HG03139 (cell line): Measurements from ENCODE around the gene TSPO.
A peak's percentile ranks its signal among the peaks of the same experiment; 100 is the strongest.

Source experiments
- ATAC-seq: cut with Tn5 transposase; IDR thresholded peaks from one replicate; pipeline ENCODE4 v1.9.1; 2021; ENCODE audit not compliant: unreplicated experiment

The TSPO gene

GRCh38 chr22:43174941-43175531 lies 23.7 kb downstream of the TSPO start:
- ATAC-seq = no peak

- no peak for ATAC-seq
Observed at GRCh38 chr22:43176090-43176489, 24.7 kb downstream of the TSPO start.

- no peak for ATAC-seq
Observed at GRCh38 chr22:43177479-43177878, 26.1 kb downstream of the TSPO start.

GRCh38 chr22:43179146-43179910 lies 28.0 kb downstream of the TSPO start:
- ATAC-seq = no peak

- ATAC-seq = no peak
Observed at GRCh38 chr22:43179911-43180195, 28.5 kb downstream of the TSPO start.

GRCh38 chr22:43180670-43181069 lies 29.3 kb downstream of the TSPO start:
- no peak for ATAC-seq

- ATAC-seq = no peak
Observed at GRCh38 chr22:43181321-43182076, 30.1 kb downstream of the TSPO start.

GRCh38 chr22:43182118-43182517 lies 30.8 kb downstream of the TSPO start:
- ATAC-seq = no peak

GRCh38 chr22:43182726-43183125 lies 31.4 kb downstream of the TSPO start:
- no peak for ATAC-seq

GRCh38 chr22:43183496-43184277 lies 32.3 kb downstream of the TSPO start:
- ATAC-seq = no peak

- no peak for ATAC-seq
Observed at GRCh38 chr22:43185860-43186261, 34.5 kb downstream of the TSPO start.

GRCh38 chr22:43186272-43187170 lies 35.2 kb downstream of the TSPO start, which contains the start of gene TTLL12:
TTLL12 (minus strand) TSS chr22:43187134; CDS start chr22:43187069, 65 bp downstream.
- peak; percentile 38 for ATAC-seq

GRCh38 chr22:43187171-43188099 lies 36.1 kb downstream of the TSPO start:
- ATAC-seq = peak; percentile 78

GRCh38 chr22:43188829-43189545 lies 37.6 kb downstream of the TSPO start:
- ATAC-seq = no peak

- no peak for ATAC-seq
Observed at GRCh38 chr22:43191831-43192230, 40.5 kb downstream of the TSPO start.

GRCh38 chr22:43197271-43197941 lies 46.0 kb downstream of the TSPO start:
- ATAC-seq = no peak

- ATAC-seq = no peak
Observed at GRCh38 chr22:43198126-43198525, 46.8 kb downstream of the TSPO start.

GRCh38 chr22:43198936-43199335 lies 47.6 kb downstream of the TSPO start:
- no peak for ATAC-seq
